Measurements from ENCODE around the gene COX7A2L.

COX7A2L gene

GRCh38 chr2:42319265-42319664 lies 41.8 kb downstream of the COX7A2L start:
- Mint-ChIP-seq H3K9me3 (peaks cover 0 to 4% of the 10 kb centered on the region in 2 donors), H3K4me3 (no peak overlapping the region), H3K27ac (no peak overlapping the region), H3K4me1 (peaks cover 11% of the 10 kb centered on the region), H3K27me3 (no peaks in the 10 kb centered on the region)
- DNase-seq = no peak
- no peak for ATAC-seq

GRCh38 chr2:42317945-42318344 lies 43.1 kb downstream of the COX7A2L start:
- no peak for DNase-seq
- Mint-ChIP-seq H3K27ac (peak overlapping the region in 1 of 2 donors; percentile 48), H3K9me3 (peaks cover 0 to 4% of the 10 kb centered on the region in 2 donors), H3K4me1 (peaks cover 11% of the 10 kb centered on the region), H3K27me3 (no peaks in the 10 kb centered on the region), H3K4me3 (no peak overlapping the region)
- no peak for ATAC-seq

GRCh38 chr2:42317486-42317885 lies 43.5 kb downstream of the COX7A2L start:
- DNase-seq (no peak), ATAC-seq (no peak)
- Mint-ChIP-seq H3K4me1 (peaks cover 11% of the 10 kb centered on the region), H3K4me3 (no peak overlapping the region), H3K27ac (peak overlapping the region in 1 of 2 donors; percentile 19), H3K27me3 (no peaks in the 10 kb centered on the region), H3K9me3 (peaks cover 0 to 4% of the 10 kb centered on the region in 2 donors)

- Mint-ChIP-seq H3K9me3 (peaks cover 0 to 4% of the 10 kb centered on the region in 2 donors), H3K4me3 (no peak overlapping the region), H3K27ac (no peak overlapping the region), H3K27me3 (no peaks in the 10 kb centered on the region), H3K4me1 (peaks cover 11% of the 10 kb centered on the region)
- DNase-seq (no peak), ATAC-seq (no peak)
These were observed 44.1 kb downstream of the COX7A2L start for GRCh38 chr2:42316910-42317309.

GRCh38 chr2:42315844-42316470 lies 45.1 kb downstream of the COX7A2L start:
- DNase-seq (no peak), ATAC-seq (no peak)
- Mint-ChIP-seq H3K27me3 (no peaks in the 10 kb centered on the region), H3K4me1 (peaks cover 11% of the 10 kb centered on the region), H3K27ac (no peak overlapping the region), H3K9me3 (peaks cover 0 to 4% of the 10 kb centered on the region in 2 donors), H3K4me3 (no peak overlapping the region)

GRCh38 chr2:42314892-42315468 lies 46.0 kb downstream of the COX7A2L start:
- H3K4me3 Mint-ChIP-seq = no peak overlapping the region
- H3K4me1 Mint-ChIP-seq = peaks cover 11% of the 10 kb centered on the region
- H3K27ac Mint-ChIP-seq = peak overlapping the region; percentile 0 to 1
- H3K9me3 Mint-ChIP-seq = no peaks in the 10 kb centered on the region
- no peak for DNase-seq
- no peaks in the 10 kb centered on the region for H3K27me3 Mint-ChIP-seq
- ATAC-seq = no peak

- H3K9me3 Mint-ChIP-seq = no peaks in the 10 kb centered on the region
- no peaks in the 10 kb centered on the region for H3K27me3 Mint-ChIP-seq
- no peak for ATAC-seq
These were observed 48.9 kb downstream of the COX7A2L start for GRCh38 chr2:42312106-42312505.

GRCh38 chr2:42310007-42310515 lies 51.0 kb downstream of the COX7A2L start:
- no peaks in the 10 kb centered on the region for H3K27me3 Mint-ChIP-seq
- H3K4me3 Mint-ChIP-seq = no peak overlapping the region
- DNase-seq = no peak
- ATAC-seq = no peak
- H3K27ac Mint-ChIP-seq = no peak overlapping the region
- H3K4me1 Mint-ChIP-seq = peaks cover 7% of the 10 kb centered on the region
- no peaks in the 10 kb centered on the region for H3K9me3 Mint-ChIP-seq

More at GRCh38 chr2:42312106-42312505, 48.9 kb downstream of the COX7A2L start:
- Mint-ChIP-seq H3K27ac (no peak overlapping the region), H3K4me1 (peaks cover 11% of the 10 kb centered on the region), H3K4me3 (no peak overlapping the region)
- DNase-seq = no peak

GRCh38 chr2:42309366-42309765 lies 51.7 kb downstream of the COX7A2L start:
- ATAC-seq = no peak
- Mint-ChIP-seq H3K9me3 (no peaks in the 10 kb centered on the region), H3K27ac (peak overlapping the region in 1 of 2 donors; percentile 34), H3K4me3 (no peak overlapping the region), H3K27me3 (no peaks in the 10 kb centered on the region), H3K4me1 (peaks cover under 1% of the 10 kb centered on the region)
- no peak for DNase-seq

- Mint-ChIP-seq H3K27ac (no peak overlapping the region), H3K27me3 (no peaks in the 10 kb centered on the region), H3K9me3 (no peaks in the 10 kb centered on the region), H3K4me3 (no peak overlapping the region), H3K4me1 (no peaks in the 10 kb centered on the region)
- ATAC-seq (no peak), DNase-seq (no peak)
These were observed 53.8 kb downstream of the COX7A2L start for GRCh38 chr2:42307180-42307579.

- Mint-ChIP-seq H3K9me3 (no peaks in the 10 kb centered on the region), H3K27ac (peak overlapping the region; percentile 68 to 79), H3K4me1 (peaks cover 6% of the 10 kb centered on the region), H3K4me3 (no peak overlapping the region), H3K27me3 (no peaks in the 10 kb centered on the region)
- ATAC-seq = no peak
- no peak for DNase-seq
These were observed 56.8 kb downstream of the COX7A2L start for GRCh38 chr2:42304059-42304713.

GRCh38 chr2:42303252-42303651 lies 57.8 kb downstream of the COX7A2L start:
- Mint-ChIP-seq H3K27ac (no peak overlapping the region), H3K27me3 (no peaks in the 10 kb centered on the region), H3K4me1 (peaks cover 12% of the 10 kb centered on the region), H3K9me3 (no peaks in the 10 kb centered on the region), H3K4me3 (no peak overlapping the region)
- no peak for DNase-seq
- no peak for ATAC-seq

- Mint-ChIP-seq H3K27ac (no peak overlapping the region), H3K9me3 (no peaks in the 10 kb centered on the region), H3K27me3 (no peaks in the 10 kb centered on the region), H3K4me3 (no peak overlapping the region), H3K4me1 (peaks cover 35% of the 10 kb centered on the region)
- DNase-seq (no peak), ATAC-seq (no peak)
These were observed 60.5 kb downstream of the COX7A2L start for GRCh38 chr2:42300527-42300926.

All from stimulated activated naive CD8-positive, alpha-beta T cell treated with anti-CD3 and anti-CD28 coated beads, Interleukin-15, amount 100 ng/mL, for 72 hours (primary cell).